Lower leg skin (tissue), 4 donors: ENCODE data around the gene JPH4. TPM values are rescaled to one million over a fixed set of nuclear protein-coding genes. Genes with fewer than 3 reads are reported as not detected.
"Not testable (repeated sequence)": the region's sequence is repeated elsewhere in the genome, so short reads cannot be mapped to it uniquely, and the experiment has no call there.

Experiments used
- DNase-seq, 2 donors: peaks; one replicate each; pipeline ENCODE4 v3.0.0-alpha.2; 2019; ENCODE audit warnings: low spot score in 2 of 2
- H3K4me3 ChIP-seq: fragments of 200-600 bp; sonication (generic); 2 replicates; pipeline ENCODE4 v1.5.1; 2017; ENCODE audit warnings: mild to moderate bottlenecking, low read depth; ENCODE audit not compliant: poor library complexity, severe bottlenecking
- CTCF ChIP-seq, 3 donors: fragments of 450-650 bp; IDR thresholded peaks; one replicate each; pipeline ENCODE4 v1.5.1; 2016; ENCODE audit warnings: antibody characterized with exemption in 3 of 3, mild to moderate bottlenecking in 3 of 3, moderate library complexity in 2 of 3
- POLR2A ChIP-seq, 2 donors: fragments of 450-650 bp; IDR thresholded peaks; one replicate each; pipeline ENCODE4 v1.6.1; 2016 to 2017; ENCODE audit warnings: antibody characterized with exemption in 2 of 2, mild to moderate bottlenecking in 1 of 2, moderate library complexity in 1 of 2
- WGBS, 2 donors: methylation state at CpG; one replicate each; pipeline ENCODE4 v1.1.5; 2018; 5-methylcytosine and 5-hydroxymethylcytosine counted together
- intact Hi-C: fragments of 100-400 bp; cut with DNase I; formaldehyde crosslinking; loops from one replicate; pipeline ENCODE4 v1.15.0; 2023; ENCODE audit warnings: low total_unique reads
- total RNA-seq, 4 donors: library from RNA; depleted of rRNA; stranded (reverse); fragments of >200 nt; gene quantifications; one replicate each; pipeline ENCODE4 v1.1.0, GENCODE V29; 2016

JPH4 gene
- total RNA-seq, 4 donors from 2014 or later: 0.34 to 3.6 (median 1.4) TPM

GRCh38 chr14:23588884-23589598 is 10.5 kb upstream of the JPH4 start:
- peak; percentile 75 to 96 for DNase-seq
- 28 to 34% methylated on average over 5 of the region's 5 CpGs for WGBS, 2 donors
- TF ChIP-seq CTCF (IDR thresholded peaks at IDR 0.05) (peak in 1 of 3 donors; percentile 83), POLR2A (IDR thresholded peaks at IDR 0.05) (no peak)
- intact Hi-C loops: no loop called here
- no peak overlapping the region for H3K4me3 ChIP-seq

- H3K4me3 ChIP-seq, intact Hi-C loops: not testable (repeated sequence)
- peak in 1 of 2 donors; percentile 70 for DNase-seq
- 88 to 97% methylated on average over 3 to 18 of the region's 26 CpGs for WGBS, 2 donors
Measured at GRCh38 chr14:23584527-23585203, 6.1 kb upstream of the JPH4 start.

- intact Hi-C loops: not testable (repeated sequence)
Measured at GRCh38 chr14:23583761-23584526, 5.4 kb upstream of the JPH4 start.

GRCh38 chr14:23582906-23583760 is 4.5 kb upstream of the JPH4 start:
- intact Hi-C loops: no loop called here
- DNase-seq: peak in 1 of 2 donors; percentile 15
- no peak overlapping the region for H3K4me3 ChIP-seq
- WGBS, 2 donors: 86 to 93% methylated on average over 3 of the region's 3 CpGs
- no peak for TF ChIP-seq POLR2A (IDR thresholded peaks at IDR 0.05)
- TF ChIP-seq CTCF (IDR thresholded peaks at IDR 0.05): no peak

More at GRCh38 chr14:23583761-23584526, 5.4 kb upstream of the JPH4 start:
- H3K4me3 ChIP-seq: not testable (repeated sequence)
- DNase-seq: peak in 1 of 2 donors; percentile 20
- TF ChIP-seq CTCF (IDR thresholded peaks at IDR 0.05): peak in 1 of 3 donors; percentile 16
- 79 to 81% methylated on average over 25 of the region's 25 CpGs for WGBS, 2 donors

GRCh38 chr14:23580948-23581281 is 2.3 kb upstream of the JPH4 start:
- peak in 1 of 2 donors; percentile 45 for DNase-seq
- TF ChIP-seq POLR2A (IDR thresholded peaks at IDR 0.05) (no peak), CTCF (IDR thresholded peaks at IDR 0.05) (no peak)
- WGBS, 2 donors: 96% methylated on average over 6 of the region's 8 CpGs; no CpG with 5 or more reads in 1 of the 2 donors
- no peak overlapping the region for H3K4me3 ChIP-seq
- intact Hi-C loops: no loop called here
